22Rv1 (cell line): ENCODE data around the gene LPIN2.

ENCODE experiments used
- ZFX ChIP-seq: fragments of 450-650 bp; IDR thresholded peaks from 2 replicates; pipeline ENCODE4 v1.6.1; 2017; ENCODE audit warnings: antibody characterized with exemption, borderline replicate concordance
- TF ChIP-seq, protein P1 (sequence below): fragments of 450-650 bp; IDR thresholded peaks from 2 replicates; pipeline ENCODE4 v1.5.1; 2017; ENCODE audit warnings: mild to moderate bottlenecking

GRCh38 chr18:3016585-3017297, 3.8 kb upstream of the LPIN2 start:
- TF ChIP-seq, protein P1, sequence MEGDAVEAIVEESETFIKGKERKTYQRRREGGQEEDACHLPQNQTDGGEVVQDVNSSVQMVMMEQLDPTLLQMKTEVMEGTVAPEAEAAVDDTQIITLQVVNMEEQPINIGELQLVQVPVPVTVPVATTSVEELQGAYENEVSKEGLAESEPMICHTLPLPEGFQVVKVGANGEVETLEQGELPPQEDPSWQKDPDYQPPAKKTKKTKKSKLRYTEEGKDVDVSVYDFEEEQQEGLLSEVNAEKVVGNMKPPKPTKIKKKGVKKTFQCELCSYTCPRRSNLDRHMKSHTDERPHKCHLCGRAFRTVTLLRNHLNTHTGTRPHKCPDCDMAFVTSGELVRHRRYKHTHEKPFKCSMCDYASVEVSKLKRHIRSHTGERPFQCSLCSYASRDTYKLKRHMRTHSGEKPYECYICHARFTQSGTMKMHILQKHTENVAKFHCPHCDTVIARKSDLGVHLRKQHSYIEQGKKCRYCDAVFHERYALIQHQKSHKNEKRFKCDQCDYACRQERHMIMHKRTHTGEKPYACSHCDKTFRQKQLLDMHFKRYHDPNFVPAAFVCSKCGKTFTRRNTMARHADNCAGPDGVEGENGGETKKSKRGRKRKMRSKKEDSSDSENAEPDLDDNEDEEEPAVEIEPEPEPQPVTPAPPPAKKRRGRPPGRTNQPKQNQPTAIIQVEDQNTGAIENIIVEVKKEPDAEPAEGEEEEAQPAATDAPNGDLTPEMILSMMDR, result no peak
- TF ChIP-seq ZFX, result no peak
